ENCODE results near the gene ZNF668.
A peak's percentile ranks its signal among the peaks of the same experiment; 100 is the strongest.

Gene ZNF668

GRCh38 chr16:31080756-31081419 lies 6.8 kb upstream of the ZNF668 start:
- DNase-seq = no peak

- no peak for DNase-seq
Observed at GRCh38 chr16:31080035-31080629, 6.1 kb upstream of the ZNF668 start.

DNA sequence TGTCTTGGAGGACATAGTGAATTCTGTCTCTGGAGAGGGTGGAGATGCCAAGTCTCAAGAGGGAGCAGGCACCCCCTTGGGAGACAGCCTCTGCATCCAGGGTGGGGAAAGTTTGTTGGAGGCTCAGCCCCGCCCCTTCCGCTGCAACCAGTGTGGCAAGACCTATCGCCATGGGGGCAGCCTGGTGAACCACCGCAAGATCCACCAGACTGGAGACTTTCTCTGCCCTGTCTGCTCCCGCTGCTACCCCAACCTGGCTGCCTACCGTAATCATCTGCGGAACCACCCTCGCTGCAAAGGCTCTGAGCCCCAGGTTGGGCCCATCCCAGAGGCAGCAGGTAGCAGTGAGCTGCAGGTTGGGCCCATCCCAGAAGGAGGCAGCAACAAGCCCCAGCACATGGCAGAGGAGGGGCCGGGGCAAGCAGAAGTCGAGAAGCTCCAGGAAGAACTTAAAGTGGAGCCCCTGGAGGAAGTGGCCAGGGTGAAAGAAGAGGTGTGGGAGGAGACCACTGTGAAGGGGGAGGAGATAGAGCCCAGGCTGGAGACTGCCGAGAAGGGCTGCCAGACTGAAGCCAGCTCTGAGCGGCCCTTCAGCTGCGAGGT lies 5.4 kb upstream of the ZNF668 start:
- no peak for DNase-seq

DNA sequence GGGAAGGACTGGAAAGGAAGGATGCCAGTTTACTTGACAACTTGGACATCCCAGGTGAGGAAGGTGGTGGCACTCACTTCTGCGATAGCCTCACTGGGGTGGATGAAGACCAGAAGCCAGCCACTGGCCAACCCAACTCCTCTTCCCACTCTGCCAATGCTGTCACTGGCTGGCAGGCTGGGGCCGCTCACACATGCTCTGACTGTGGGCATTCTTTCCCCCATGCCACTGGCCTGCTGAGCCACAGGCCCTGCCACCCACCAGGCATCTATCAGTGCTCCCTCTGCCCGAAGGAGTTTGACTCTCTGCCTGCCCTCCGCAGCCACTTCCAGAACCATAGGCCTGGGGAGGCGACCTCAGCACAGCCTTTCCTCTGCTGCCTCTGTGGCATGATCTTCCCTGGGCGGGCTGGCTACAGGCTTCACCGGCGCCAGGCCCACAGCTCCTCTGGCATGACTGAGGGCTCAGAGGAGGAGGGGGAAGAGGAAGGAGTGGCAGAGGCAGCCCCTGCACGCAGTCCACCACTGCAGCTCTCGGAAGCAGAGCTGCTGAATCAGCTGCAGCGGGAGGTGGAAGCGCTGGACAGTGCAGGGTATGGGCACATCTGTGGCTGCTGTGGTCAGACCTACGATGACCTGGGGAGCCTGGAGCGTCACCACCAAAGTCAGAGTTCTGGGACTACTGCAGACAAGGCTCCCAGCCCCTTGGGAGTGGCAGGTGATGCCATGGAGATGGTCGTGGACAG lies 4.7 kb upstream of the ZNF668 start:
- DNase-seq = no peak

DNA sequence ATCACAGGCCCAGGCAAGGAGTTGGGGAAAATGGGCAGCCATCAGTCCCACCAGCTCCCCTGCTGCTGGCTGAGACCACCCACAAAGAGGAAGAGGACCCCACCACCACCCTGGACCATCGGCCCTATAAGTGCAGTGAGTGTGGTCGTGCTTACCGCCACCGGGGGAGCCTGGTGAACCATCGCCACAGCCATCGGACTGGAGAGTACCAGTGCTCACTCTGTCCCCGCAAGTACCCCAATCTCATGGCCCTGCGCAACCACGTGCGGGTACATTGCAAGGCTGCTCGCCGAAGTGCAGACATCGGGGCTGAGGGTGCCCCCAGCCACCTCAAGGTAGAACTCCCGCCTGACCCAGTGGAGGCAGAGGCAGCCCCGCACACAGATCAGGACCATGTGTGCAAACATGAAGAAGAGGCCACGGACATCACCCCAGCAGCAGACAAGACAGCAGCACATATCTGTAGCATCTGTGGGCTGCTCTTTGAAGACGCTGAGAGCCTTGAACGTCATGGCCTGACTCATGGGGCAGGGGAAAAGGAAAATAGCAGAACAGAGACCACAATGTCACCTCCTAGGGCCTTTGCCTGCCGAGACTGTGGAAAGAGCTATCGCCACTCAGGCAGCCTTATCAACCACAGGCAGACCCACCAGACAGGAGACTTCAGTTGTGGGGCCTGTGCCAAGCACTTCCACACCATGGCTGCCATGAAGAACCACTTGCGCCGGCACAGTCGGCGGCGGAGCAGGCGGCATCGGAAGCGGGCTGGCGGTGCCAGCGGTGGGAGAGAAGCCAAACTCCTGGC lies 3.8 kb upstream of the ZNF668 start:
- DNase-seq = no peak

DNA sequence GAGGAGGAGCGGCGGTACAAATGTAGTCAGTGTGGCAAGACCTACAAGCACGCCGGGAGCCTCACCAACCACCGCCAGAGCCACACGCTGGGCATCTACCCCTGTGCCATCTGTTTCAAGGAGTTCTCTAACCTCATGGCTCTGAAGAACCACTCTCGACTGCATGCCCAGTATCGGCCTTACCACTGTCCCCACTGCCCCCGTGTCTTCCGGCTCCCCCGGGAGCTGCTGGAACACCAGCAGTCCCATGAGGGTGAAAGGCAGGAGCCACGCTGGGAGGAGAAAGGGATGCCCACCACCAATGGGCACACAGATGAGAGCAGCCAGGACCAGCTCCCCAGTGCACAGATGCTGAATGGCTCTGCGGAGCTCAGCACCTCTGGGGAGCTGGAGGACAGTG lies 3.0 kb upstream of the ZNF668 start:
- no peak for DNase-seq

- DNase-seq = no peak
Observed at GRCh38 chr16:31076319-31076718, 2.3 kb upstream of the ZNF668 start.

DNA sequence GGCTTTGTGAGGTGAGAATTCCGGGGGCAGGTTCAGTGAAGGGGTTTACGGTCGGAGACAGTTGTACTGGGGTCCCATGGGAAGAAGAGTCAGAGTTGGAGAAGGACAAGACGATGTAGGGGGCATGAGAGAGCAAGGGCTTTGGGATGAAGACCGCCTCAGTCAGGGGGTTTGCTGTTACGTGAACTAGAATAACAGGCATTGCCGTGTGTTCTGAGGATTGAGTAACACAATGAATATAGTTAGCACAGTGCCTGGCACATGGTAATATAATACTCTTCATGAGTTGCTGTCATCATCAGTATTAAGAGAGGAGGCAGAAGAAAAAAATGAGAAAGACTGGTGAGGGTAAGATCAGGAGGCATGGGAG lies 759 bp upstream of the ZNF668 start:
- DNase-seq = no peak

- DNase-seq = peak; percentile 84
Observed at GRCh38 chr16:31073142-31073969, 684 bp downstream of the ZNF668 start.

DNA sequence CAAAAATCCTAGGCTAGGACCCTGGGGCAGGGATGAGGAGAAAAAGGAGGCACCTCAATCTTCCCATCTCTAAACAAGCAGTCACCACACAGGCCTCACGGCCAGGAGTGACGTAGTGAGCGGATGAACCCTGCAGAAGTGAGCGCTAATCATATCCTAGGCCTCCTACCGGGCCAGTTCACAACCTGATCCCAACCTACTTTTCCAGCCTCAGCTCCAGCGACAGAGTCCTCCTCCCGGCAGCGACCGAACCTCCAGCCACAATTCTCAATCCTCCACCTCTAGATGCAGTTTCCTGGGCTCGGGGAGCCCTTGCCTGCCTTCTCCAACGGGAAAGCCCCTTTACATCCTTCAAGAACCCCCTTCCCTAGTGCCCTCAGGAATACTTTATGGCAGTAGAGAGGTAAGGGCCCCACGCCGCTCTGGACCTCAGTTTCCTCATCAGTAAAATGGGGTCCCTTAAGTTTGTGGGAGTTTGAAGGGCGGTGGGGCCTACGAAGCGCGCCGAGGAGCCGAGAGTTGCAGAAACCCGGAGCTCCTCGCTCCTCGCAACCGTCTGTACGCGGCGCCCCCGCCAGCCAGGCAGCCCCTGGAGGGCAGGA lies 1.4 kb downstream of the ZNF668 start:
- no peak for DNase-seq

DNA sequence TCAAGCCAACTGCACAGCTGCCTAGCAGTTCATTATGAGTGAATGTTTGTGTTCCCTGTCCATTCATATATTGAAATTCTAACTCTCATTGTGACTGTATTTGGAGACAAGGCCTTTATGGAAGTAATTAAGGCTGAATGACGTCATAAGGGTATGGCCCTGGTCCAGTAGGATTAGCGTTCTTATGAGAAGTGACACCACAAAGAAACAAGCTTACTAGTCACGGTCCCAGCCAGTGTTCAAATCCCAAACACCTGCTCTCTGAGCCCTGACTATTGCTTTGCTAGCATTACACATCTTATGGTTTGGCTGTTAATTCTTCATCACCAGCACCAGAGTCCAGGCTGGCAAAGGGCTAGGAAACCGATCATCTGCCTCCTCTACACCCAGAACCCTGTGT lies 2.2 kb downstream of the ZNF668 start:
- DNase-seq = no peak

- DNase-seq = no peak
Observed at GRCh38 chr16:31067342-31067741, 6.7 kb downstream of the ZNF668 start.

- DNase-seq = no peak
Observed at GRCh38 chr16:31064882-31065461, 9.1 kb downstream of the ZNF668 start.

DNA sequence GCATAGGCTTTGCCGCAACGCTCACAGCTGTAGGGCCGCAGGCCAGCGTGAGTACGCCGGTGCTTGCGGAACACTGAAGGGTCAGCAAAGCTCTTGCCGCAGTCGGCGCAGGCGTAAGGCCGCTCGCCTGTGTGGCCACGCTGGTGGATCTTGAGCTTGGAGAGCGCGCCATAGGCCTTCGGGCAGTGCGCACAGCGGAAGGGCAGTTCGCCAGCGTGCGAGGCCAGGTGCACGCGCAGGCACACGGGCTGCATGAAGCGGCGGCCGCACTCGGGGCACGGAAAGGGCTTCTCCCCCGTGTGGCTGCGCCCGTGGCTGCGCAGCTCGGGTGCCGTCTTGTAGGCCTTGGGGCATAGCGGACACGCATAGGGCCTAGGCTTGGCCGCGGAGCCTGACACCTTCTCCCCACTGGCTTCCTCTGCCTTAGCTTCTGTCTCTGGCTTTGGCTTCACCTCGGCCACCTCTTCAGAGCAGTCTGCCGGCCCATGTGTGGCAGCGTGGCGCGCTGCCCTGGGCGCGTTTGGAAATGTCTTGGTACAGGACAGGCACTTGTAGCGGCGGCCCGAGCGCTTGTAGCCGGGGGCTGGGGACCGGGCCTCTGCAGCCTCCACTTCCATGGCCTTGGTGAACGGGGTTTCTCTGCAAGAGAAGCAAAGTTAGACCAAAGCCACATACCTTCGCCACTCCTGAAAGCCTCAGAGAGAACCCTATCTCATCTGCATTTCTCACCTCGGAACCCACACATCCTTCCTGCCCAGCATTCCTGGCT lies 10.0 kb downstream of the ZNF668 start:
- DNase-seq = no peak

DNA sequence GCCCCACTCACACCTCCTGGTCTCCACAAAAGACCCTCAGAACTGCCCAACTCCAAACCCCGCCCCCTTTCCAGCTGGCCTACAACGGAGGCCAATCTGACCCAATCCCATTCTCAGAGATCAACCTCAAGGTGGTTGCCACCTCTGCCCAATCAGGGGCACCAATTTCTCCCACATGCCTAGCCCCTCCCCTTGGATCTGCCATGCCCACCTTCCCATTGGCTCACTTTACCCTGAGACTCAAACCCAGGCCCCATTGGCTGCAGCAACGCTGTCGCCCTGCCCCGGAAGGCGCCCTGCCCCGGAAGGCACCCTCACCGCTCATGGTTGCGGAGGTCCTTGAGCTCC lies 10.6 kb downstream of the ZNF668 start:
- DNase-seq = no peak

GRCh38 chr16:31061813-31062440 lies 12.1 kb downstream of the ZNF668 start:
- no peak for DNase-seq

- no peak for DNase-seq
Observed at GRCh38 chr16:31061126-31061812, 12.8 kb downstream of the ZNF668 start.

DNA sequence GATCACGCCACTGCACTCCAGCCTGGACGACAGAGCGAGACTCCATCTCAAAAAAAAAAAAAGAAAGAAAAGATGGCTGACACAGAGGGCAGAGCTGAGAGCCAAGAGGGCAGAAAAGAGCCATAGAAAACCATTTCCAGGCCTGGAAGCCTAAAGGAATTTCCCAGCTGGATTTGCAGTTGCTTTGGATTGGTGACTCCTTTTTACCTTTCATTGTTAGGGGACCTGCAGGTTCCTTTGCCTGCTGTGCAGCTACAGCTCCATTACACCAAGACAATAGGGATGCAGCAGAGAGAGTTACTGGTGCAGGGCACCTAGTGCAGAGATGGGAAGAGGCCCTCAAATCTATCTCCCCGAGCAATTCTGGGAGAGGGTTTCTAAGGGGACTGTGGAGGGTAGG lies 18.4 kb downstream of the ZNF668 start:
- DNase-seq = no peak

GRCh38 chr16:31052114-31052513 lies 21.9 kb downstream of the ZNF668 start:
- no peak for DNase-seq

All from activated CD8-positive, alpha-beta memory T cell treated with anti-CD3 and anti-CD28 coated beads, Interleukin-2, amount 50 U/mL, for 4 hours (primary cell).